ENCODE results near the gene MAP2K3. TPM values are rescaled to one million over a fixed set of nuclear protein-coding genes. Genes with fewer than 3 reads are reported as not detected.

MAP2K3 gene
- total RNA-seq, 3 donors from 2014 or later, result 46.0 to 75.5 (median 67.1) TPM

- no peak for TF ChIP-seq CTCF (IDR thresholded peaks at IDR 0.05)
- DNase-seq (no peak), ATAC-seq (no peak)
- peaks cover 4% of the 10 kb centered on the region for H3K4me1 ChIP-seq (ENCODE audit: low read depth)
- no peaks in the 10 kb centered on the region for H3K36me3 ChIP-seq (ENCODE audit: low read depth)
- H3K4me3 ChIP-seq, result no peak overlapping the region
- intact Hi-C loops (cut with DNase I, micrococcal nuclease), result no loop called here
- no peaks in the 10 kb centered on the region for H3K9me3 ChIP-seq
Measured at GRCh38 chr17:21258593-21258992, 25.9 kb upstream of the MAP2K3 start.

GRCh38 chr17:21262259-21262993 is 22.1 kb upstream of the MAP2K3 start:
- Histone ChIP-seq H3K9me3 (no peaks in the 10 kb centered on the region), H3K36me3 (ENCODE audit: low read depth) (no peaks in the 10 kb centered on the region), H3K4me1 (ENCODE audit: low read depth) (no peaks in the 10 kb centered on the region), H3K4me3 (no peak overlapping the region)
- DNase-seq, result no peak
- intact Hi-C loops (cut with DNase I, micrococcal nuclease), result loop anchor here in 1 of 2 donors (10.0 kb wide), 1 partner anchor 252 kb away; no protein-coding TSS in a partner anchor
- TF ChIP-seq CTCF (IDR thresholded peaks at IDR 0.05), result no peak
- ATAC-seq, result no peak

GRCh38 chr17:21263376-21263775 is 21.1 kb upstream of the MAP2K3 start:
- Histone ChIP-seq H3K9me3 (no peaks in the 10 kb centered on the region), H3K36me3 (ENCODE audit: low read depth) (no peaks in the 10 kb centered on the region), H3K4me3 (no peak overlapping the region), H3K4me1 (ENCODE audit: low read depth) (no peaks in the 10 kb centered on the region)
- intact Hi-C loops (cut with DNase I, micrococcal nuclease), result loop anchor here in 1 of 2 donors (10.0 kb wide), 1 partner anchor 251 kb away; no protein-coding TSS in a partner anchor
- DNase-seq, result peak in 1 of 3 donors; percentile 5
- no peak for ATAC-seq
- no peak for TF ChIP-seq CTCF (IDR thresholded peaks at IDR 0.05)

GRCh38 chr17:21268596-21269188 is 15.8 kb upstream of the MAP2K3 start:
- no peak for TF ChIP-seq CTCF (IDR thresholded peaks at IDR 0.05)
- intact Hi-C loops (cut with DNase I, micrococcal nuclease), result loop anchor here in 1 of 2 donors (10.0 kb wide), 1 partner anchor 246 kb away; no protein-coding TSS in a partner anchor
- ATAC-seq (no peak), DNase-seq (no peak)
- Histone ChIP-seq H3K4me3 (no peak overlapping the region), H3K9me3 (no peaks in the 10 kb centered on the region), H3K4me1 (ENCODE audit: low read depth) (no peaks in the 10 kb centered on the region), H3K36me3 (ENCODE audit: low read depth) (no peaks in the 10 kb centered on the region)

GRCh38 chr17:21269394-21269793 is 15.1 kb upstream of the MAP2K3 start:
- ATAC-seq (no peak), DNase-seq (no peak)
- TF ChIP-seq CTCF (IDR thresholded peaks at IDR 0.05), result no peak
- Histone ChIP-seq H3K4me1 (ENCODE audit: low read depth) (no peaks in the 10 kb centered on the region), H3K9me3 (no peaks in the 10 kb centered on the region), H3K4me3 (no peak overlapping the region), H3K36me3 (ENCODE audit: low read depth) (no peaks in the 10 kb centered on the region)
- intact Hi-C loops (cut with DNase I, micrococcal nuclease), result loop anchor here in 1 of 2 donors (10.0 kb wide), 1 partner anchor 245 kb away; no protein-coding TSS in a partner anchor

Measured in mucosa of descending colon (tissue), 3 donors.